Endothelial cell of umbilical vein (primary cell): ENCODE data around the gene APP. TPM values are rescaled to one million over a fixed set of nuclear protein-coding genes. Genes with fewer than 3 reads are reported as not detected.
A peak's percentile ranks its signal among the peaks of the same experiment; 100 is the strongest.

Source experiments
- BruUV-seq: library from RNA; stranded (reverse); fragments of 400-500 nt; replicated peaks from 2 replicates; lab custom pipeline; 2021; lab: Mats Ljungman, UMichigan
- CTCF ChIA-PET: fragments of 300-600, 350-600 bp; sonication (Branson Sonifier 250); formaldehyde crosslinking; loops from one replicate; lab custom pipeline; 2021; ENCODE audit warnings: antibody characterized with exemption, inconsistent platforms; lab: Charles Lee
- POLR2A ChIA-PET: fragments of 300-600, 350-600 bp; sonication (Branson Sonifier 250); formaldehyde crosslinking; loops from one replicate; lab custom pipeline; 2021; ENCODE audit warnings: antibody characterized with exemption, inconsistent platforms; lab: Charles Lee
- DNase-seq: peaks from one replicate; pipeline ENCODE4 v3.0.0-alpha.2; 2011; ENCODE audit warnings: low read depth, low spot score
- FAIRE-seq: peaks from 2 replicates; lab custom pipeline; 2011; peaks lifted over from hg19 to GRCh38; lab: Jason Lieb, UNC
- H2AFZ ChIP-seq: 2 replicates; pipeline ENCODE4 v1.6.0; 2012; ENCODE audit warnings: low read depth, low read length, control low read depth, inconsistent platforms
- H3K27ac ChIP-seq: 2 replicates; pipeline ENCODE4 v1.5.1; 2011; ENCODE audit warnings: low read depth, mild to moderate bottlenecking, control low read depth, low read length, moderate library complexity; ENCODE audit not compliant: insufficient read depth
- H3K27me3 ChIP-seq, 2 experiments: 2 replicates each; pipeline versions ENCODE4 v1.6.0 to v1.6.1; 2011; ENCODE audit warnings: low read length in 2 of 2, mixed read lengths in 1 of 2; ENCODE audit not compliant: control insufficient read depth in 2 of 2, insufficient read depth in 2 of 2
- H3K36me3 ChIP-seq, 2 experiments: 2 replicates in 1 of 2; 3 replicates in 1 of 2; pipeline ENCODE4 v1.5.1; 2011; ENCODE audit warnings: low read length in 2 of 2, mild to moderate bottlenecking in 1 of 2, moderate library complexity in 1 of 2; ENCODE audit not compliant: control insufficient read depth in 2 of 2, insufficient read depth in 2 of 2; ENCODE audit errors: extremely low read depth in 1 of 2
- H3K4me1 ChIP-seq: 3 replicates; pipeline ENCODE4 v1.5.1; 2011; ENCODE audit warnings: mild to moderate bottlenecking, low read length; ENCODE audit not compliant: control insufficient read depth, insufficient read depth; ENCODE audit errors: extremely low read depth
- H3K4me2 ChIP-seq: 2 replicates; pipeline ENCODE4 v1.6.1; 2011; ENCODE audit warnings: low read length, control low read depth, mixed read lengths; ENCODE audit not compliant: insufficient read depth
- H3K4me3 ChIP-seq, 3 experiments: fragments of 200-600 bp in 1 of 3; sonication (generic), shearing (Covaris generic) in 1 of 3; replicated peaks in 1 of 3; 2 replicates each; pipeline ENCODE4 v1.5.1; 2011 to 2016; ENCODE audit warnings: control low read depth in 3 of 3, low read length in 3 of 3, mild to moderate bottlenecking in 2 of 3, inconsistent platforms in 1 of 3, low read depth in 1 of 3, moderate library complexity in 1 of 3; ENCODE audit not compliant: insufficient read depth in 1 of 3
- H3K79me2 ChIP-seq: 2 replicates; pipeline ENCODE4 v1.6.0; 2012; ENCODE audit warnings: low read length, inconsistent platforms; ENCODE audit not compliant: control insufficient read depth, insufficient read depth
- H3K9ac ChIP-seq: replicated peaks from 2 replicates; pipeline ENCODE3; 2011; ENCODE audit warnings: low read length, control low read depth; ENCODE audit not compliant: insufficient read depth; ENCODE audit errors: extremely low read depth
- H3K9me1 ChIP-seq: replicated peaks from 3 replicates; pipeline ENCODE4 v1.6.0; 2011; ENCODE audit warnings: mild to moderate bottlenecking, low read length; ENCODE audit not compliant: control insufficient read depth, insufficient read depth; ENCODE audit errors: extremely low read depth
- H3K9me3 ChIP-seq: replicated peaks from 2 replicates; pipeline ENCODE4 v1.5.1; 2012; ENCODE audit warnings: low read length, inconsistent platforms; ENCODE audit not compliant: control insufficient read depth, insufficient read depth
- H4K20me1 ChIP-seq: replicated peaks from 2 replicates; pipeline ENCODE3; 2011; ENCODE audit warnings: mild to moderate bottlenecking, low read length; ENCODE audit not compliant: control insufficient read depth, insufficient read depth; ENCODE audit errors: extremely low read depth
- CTCF ChIP-seq, 2 donors: IDR thresholded peaks; 1 replicate in 1 of 2; 2 replicates in 1 of 2; pipeline ENCODE4 v1.5.1; 2011; ENCODE audit warnings: low read length in 2 of 2, mild to moderate bottlenecking in 2 of 2, moderate library complexity in 2 of 2, control low read depth in 1 of 2, inconsistent platforms in 1 of 2, low read depth in 1 of 2; ENCODE audit not compliant: insufficient read depth in 1 of 2; ENCODE audit errors: extremely low read depth in 1 of 2
- EZH2 ChIP-seq: IDR thresholded peaks from 2 replicates; pipeline ENCODE4 v1.6.1; 2012; ENCODE audit warnings: borderline replicate concordance, low read depth, mild to moderate bottlenecking, moderate library complexity, low read length, inconsistent platforms; ENCODE audit not compliant: severe bottlenecking
- FOS ChIP-seq: IDR thresholded peaks from 2 replicates; pipeline ENCODE4 v1.6.1; 2011; ENCODE audit warnings: mild to moderate bottlenecking, low read length, moderate library complexity, borderline replicate concordance; ENCODE audit not compliant: insufficient read depth
- GATA2 ChIP-seq: IDR thresholded peaks from 2 replicates; pipeline ENCODE4 v1.7.0; 2011; ENCODE audit warnings: low read depth, mild to moderate bottlenecking, moderate library complexity, mixed read lengths, low read length; ENCODE audit not compliant: insufficient read length, insufficient read depth
- JUN ChIP-seq: IDR thresholded peaks from 2 replicates; pipeline ENCODE4 v1.6.1; 2011; ENCODE audit warnings: borderline replicate concordance, low read depth; ENCODE audit not compliant: insufficient read length, insufficient read depth
- MAX ChIP-seq: IDR thresholded peaks from 2 replicates; pipeline ENCODE4 v1.6.1; 2011; ENCODE audit not compliant: insufficient read depth, insufficient read length
- MYC ChIP-seq: IDR thresholded peaks from one replicate; pipeline ENCODE4 v1.6.1; 2011; ENCODE audit warnings: mild to moderate bottlenecking, low read depth, low read length
- POLR2A ChIP-seq: IDR thresholded peaks from 2 replicates; pipeline ENCODE4 v1.6.1; 2012; ENCODE audit warnings: low read depth, mild to moderate bottlenecking, control low read depth, low read length
- POLR2AphosphoS5 ChIP-seq: IDR thresholded peaks from 2 replicates; pipeline ENCODE4 v1.6.1; 2012; ENCODE audit warnings: low read depth, mild to moderate bottlenecking, control low read depth, low read length, moderate library complexity; ENCODE audit not compliant: insufficient read depth
- dilution Hi-C: fragments of 300-500 bp; cut with MboI; formaldehyde crosslinking; loops from one replicate; pipeline ENCODE4 v1.15.0; 2019; ENCODE audit warnings: low sequenced_read_pairs; ENCODE audit not compliant: extremely low pct_ligation_motif_present
- intact Hi-C: fragments of 100-400 bp; cut with micrococcal nuclease; formaldehyde crosslinking; loops from one replicate; pipeline ENCODE4 v1.10.0; 2022
- polyA plus RNA-seq, 4 experiments: library from polyadenylated mRNA; depleted of rRNA in 3 of 4; stranded (reverse) in 3 of 4; unstranded in 1 of 4; fragments of >200 nt; gene quantifications; 2 replicates each; pipeline versions ENCODE4 v1.2.1 to v1.2.3, GENCODE V29; 2011 to 2012; ENCODE audit warnings: missing spikeins in 1 of 4
- total RNA-seq: library from RNA; stranded (reverse); gene quantifications from 2 replicates; pipeline ENCODE4 v1.2.3, GENCODE V29; 2021

APP gene
- total and polyA plus RNA-seq, 2 donors (not counting 3 experiments of a cell fraction or from before 2014, with no cell fraction given) = 914 to 928 TPM

GRCh38 chr21:25936776-25937175, 233.8 kb downstream of the APP start:
- H3K9me3 ChIP-seq = no peaks in the 10 kb centered on the region
- ChIA-PET POLR2A (no interaction called here), CTCF (interaction anchor here (0.9 to 3.6 kb wide), 9 partner anchors 9 to 50 kb away, joined by 3 to 11 read pairs (median 3); no protein-coding TSS in a partner anchor)
- TF ChIP-seq GATA2 (no peak), MAX (no peak), JUN (peak; percentile 19), POLR2A (no peak), MYC (no peak), EZH2 (no peak), POLR2AphosphoS5 (no peak), FOS (peak; percentile 77), CTCF (IDR thresholded peaks at IDR 0.05; ENCODE audit: extremely low read depth in 1 of 2, insufficient read depth in 1 of 2, low read depth in 1 of 2, low read length in 2 of 2) (no peak)
- H3K36me3 ChIP-seq = no peaks in the 10 kb centered on the region
- intact Hi-C loops (no loop called here), dilution Hi-C loops (no loop called here)
- no peaks in the 10 kb centered on the region for H3K9me1 ChIP-seq
- H3K4me3 ChIP-seq = no peak overlapping the region
- peak; percentile 73 for FAIRE-seq
- H3K4me2 ChIP-seq = peak overlapping the region; percentile 54
- peak; percentile 66 for DNase-seq
- peak overlapping the region; percentile 90 for H3K27ac ChIP-seq
- BruUV-seq = no TSS peak
- no peaks in the 10 kb centered on the region for H3K27me3 ChIP-seq
- no peak overlapping the region for H2AFZ ChIP-seq
- peaks cover 77% of the 10 kb centered on the region for H3K4me1 ChIP-seq
- H3K9ac ChIP-seq = peak overlapping the region; percentile 63
- no peaks in the 10 kb centered on the region for H4K20me1 ChIP-seq
- H3K79me2 ChIP-seq = peaks cover 40% of the 10 kb centered on the region
